ENCODE results near the gene PLEKHO2. TPM values are rescaled to one million over a fixed set of nuclear protein-coding genes. Genes with fewer than 3 reads are reported as not detected.

PLEKHO2 gene
- total and polyA plus RNA-seq, 2 of the 8 experiments (the other 6 are each of a cell fraction or from before 2014, with no cell fraction given) = 16.9 to 20.1 TPM

GRCh38 chr15:64911311-64912186 lies 69.8 kb downstream of the PLEKHO2 start, which contains the start of gene ANKDD1A (continued):
- TF ChIP-seq BCL11A (IDR thresholded peaks at IDR 0.05; ENCODE audit: low read depth in 2 of 2, low read length in 2 of 2) (no peak), CHD7 (IDR thresholded peaks at IDR 0.05; ENCODE audit: insufficient replicate concordance, low read length) (no peak)

All from H1 (cell line).